Stimulated activated CD4-positive, alpha-beta T cell treated with anti-CD3 and anti-CD28 coated beads, Interleukin-1b, Interleukin-23, amount 100 ng/mL, for 48 hours (primary cell): ENCODE data around the gene ACSL3.
"Not testable (repeated sequence)": the region's sequence is repeated elsewhere in the genome, so short reads cannot be mapped to it uniquely, and the experiment has no call there.

Experiments
- DNase-seq: peaks from one replicate; pipeline ENCODE4 v3.0.0-alpha.2; 2020

The ACSL3 gene

DNA sequence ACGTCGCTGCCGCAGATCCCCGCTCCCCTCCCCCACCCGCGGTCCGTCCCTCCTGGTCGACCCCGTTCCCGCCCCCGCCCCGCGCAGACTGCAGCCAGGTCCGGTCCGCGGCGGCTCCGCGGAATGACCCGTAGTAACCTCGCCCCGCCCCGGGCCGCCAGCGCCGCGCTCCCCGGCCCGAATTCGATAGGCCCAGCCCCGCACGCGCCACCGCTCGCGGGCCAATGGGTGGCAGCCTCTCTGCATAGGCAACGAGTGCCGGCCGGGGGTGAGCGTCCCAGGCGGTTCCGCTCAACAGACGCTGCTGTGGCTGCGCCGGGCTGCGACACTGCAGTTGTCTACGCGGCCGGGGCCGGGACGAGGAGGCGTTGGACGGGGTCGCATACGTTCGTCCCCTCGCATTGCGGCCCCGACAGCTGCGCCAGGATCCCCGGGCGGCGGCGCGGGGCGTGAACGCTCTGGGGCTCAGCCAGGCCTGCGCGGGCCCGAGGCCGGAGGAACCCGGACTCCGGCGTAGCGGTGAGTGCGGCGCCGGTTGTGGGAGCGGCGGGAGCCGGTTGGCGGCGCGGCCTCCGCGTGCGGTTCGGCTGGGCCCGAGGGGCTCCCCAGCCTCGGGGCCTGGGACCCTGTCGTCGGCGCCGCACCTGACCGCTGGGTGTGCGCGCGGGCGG lies at the start of gene ACSL3:
Gene ACSL3, plus strand, starts transcription at position 297 of the 671 bp plus-strand sequence. CDS start 47,737 bp downstream, outside the sequence.
- peak; percentile 93 for DNase-seq

DNA sequence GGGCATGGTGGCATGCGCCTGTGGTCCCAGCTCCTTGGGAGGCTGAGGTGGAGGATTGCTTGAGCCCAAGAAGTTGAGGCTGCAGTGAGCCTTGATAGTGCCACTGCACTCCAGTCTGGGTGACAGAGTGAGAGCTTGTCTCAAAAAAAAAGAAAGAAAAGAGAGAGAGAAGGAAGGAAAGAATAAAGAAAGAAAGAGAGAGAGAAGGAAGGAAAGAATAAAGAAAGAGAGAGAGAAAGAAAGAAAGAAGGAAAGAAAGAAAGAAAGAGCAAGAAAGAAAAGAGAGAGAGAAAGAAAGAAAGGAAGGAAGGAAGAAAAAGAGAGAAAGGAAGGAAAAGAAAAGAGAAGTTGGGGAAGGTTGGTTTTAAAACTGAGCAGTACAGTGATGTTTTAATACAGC lies 49.0 kb upstream of the ACSL3 start:
- DNase-seq: no peak

DNA sequence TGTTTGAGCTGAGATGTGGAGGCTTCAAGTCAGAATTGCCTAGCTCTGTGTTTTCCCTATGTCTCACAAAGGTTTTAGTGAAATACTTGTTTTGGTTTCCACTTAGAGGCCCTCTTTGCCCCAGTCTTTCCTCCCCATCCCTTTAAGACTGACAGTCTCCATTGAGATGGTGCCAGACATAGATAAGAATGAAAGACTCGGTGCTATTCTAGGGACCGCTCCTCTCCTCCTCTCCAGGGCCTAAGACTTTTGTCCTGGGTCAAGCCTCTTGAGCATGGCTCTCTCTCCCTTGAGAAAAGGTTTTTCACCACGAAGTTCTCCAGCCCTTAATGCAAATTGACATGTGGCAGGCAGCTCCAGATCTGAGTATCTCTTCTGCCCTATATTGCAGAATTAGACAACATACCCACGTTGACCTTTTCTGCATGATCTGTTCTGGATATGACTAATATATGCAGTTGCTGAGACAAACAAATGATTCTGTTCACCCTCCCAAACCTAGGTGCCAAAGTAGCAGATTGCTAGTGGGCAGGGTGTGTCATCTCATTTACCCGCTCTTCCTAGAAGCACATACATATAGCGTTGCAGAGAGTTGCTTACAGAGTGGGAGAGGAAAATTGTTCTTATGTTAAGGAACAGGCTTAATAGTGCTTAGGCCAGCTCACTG lies 47.5 kb upstream of the ACSL3 start:
- DNase-seq: peak; percentile 50

DNA sequence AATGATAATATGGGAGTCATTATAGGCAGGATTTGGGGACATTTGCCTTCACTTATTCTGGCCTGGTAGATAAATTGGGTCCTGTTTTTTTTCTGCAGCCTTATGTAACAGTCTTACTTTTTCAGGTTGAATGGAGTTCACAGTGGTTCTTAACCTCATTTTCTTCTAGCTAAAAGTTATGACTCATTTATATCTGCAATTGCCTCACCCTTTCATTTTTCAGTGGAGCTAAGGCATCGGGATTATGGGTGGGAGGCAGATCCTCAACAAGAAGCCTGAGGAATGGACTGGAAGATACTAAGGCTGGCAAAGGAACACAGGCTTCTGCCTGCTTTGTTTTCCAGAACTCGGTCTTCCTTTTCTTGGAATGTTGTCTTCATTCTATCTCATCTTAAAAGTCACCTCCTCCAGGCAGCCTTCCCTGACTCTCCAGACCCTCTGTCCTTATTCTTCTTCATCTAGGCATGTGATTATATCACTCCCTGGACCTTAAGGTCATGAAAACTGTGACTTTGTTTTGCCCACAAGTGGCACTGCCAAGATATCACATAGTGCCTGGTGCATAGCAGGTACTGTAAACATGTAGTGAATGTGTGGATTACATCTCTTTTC lies 41.0 kb upstream of the ACSL3 start:
- no peak for DNase-seq

DNA sequence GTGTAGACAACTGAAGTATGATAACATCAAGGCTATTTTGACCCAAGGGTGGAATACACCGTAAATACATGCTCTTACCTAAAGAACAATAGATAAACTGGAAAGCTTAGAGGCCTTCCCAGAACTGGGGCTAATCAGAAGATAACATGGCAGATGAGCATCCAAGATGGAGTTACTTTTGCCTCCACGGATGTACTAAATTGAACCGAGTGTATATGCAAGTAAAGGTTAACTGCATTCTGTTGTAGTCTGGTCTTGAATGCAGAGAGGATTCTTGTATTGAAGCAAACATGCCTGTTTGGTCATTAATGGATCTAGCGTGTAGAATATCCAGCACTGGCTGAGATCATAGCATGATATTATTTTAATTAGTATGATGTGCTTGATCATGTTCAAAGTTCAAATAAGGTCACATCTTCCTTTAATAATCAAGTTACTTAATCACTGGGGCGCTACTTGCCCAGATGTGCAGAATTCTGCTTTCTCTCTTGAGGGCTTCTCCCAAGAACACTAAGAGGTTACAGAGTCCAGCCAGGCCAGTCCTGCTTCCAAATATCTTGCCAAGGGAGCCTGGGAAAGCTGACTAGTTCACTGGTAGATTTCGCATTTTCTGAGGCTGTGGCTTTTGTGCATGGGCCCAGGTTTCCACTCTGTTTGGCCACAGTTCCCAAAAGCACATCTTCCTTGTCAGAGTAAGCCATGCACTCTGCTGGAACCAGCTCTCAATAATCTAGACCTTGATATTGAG lies 37.5 kb upstream of the ACSL3 start:
- DNase-seq: no peak

DNA sequence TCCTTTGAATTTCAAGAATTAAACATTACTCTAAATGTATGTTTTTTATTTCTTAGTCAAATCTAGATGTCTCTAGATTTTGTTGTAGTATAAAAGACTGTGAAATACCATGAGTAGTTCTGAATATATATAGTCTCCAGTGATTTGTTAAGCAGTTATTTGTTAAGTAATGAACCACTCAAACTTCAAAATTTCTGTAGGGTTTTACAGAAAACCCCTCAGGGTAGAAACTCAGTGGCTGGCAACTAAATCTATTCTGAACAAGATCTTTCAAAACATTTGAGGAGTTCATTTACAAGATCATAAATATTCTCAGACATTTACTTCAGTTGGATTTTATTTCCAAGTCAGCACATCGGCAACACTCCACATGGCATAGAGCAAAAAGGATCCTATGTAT lies 35.8 kb upstream of the ACSL3 start:
- no peak for DNase-seq

DNA sequence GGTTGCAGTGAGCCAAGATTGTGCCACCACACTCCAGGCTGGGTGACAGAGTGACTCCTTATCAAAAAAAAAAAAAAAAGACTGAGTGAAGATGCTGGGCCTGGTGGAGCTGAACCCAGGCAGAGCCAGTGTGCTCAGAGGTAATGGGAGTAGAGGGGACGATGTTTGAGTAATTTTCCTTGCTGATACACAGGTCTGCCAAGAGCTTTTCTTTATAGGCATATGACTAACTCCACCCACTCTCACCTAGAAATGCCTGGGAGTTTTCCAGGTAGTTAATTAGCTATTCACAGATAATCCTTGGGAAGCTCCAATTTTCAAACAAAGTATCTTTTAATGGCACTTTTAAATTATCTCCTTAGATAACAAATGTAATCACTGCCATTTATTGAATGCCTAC lies 33.4 kb upstream of the ACSL3 start:
- no peak for DNase-seq

DNA sequence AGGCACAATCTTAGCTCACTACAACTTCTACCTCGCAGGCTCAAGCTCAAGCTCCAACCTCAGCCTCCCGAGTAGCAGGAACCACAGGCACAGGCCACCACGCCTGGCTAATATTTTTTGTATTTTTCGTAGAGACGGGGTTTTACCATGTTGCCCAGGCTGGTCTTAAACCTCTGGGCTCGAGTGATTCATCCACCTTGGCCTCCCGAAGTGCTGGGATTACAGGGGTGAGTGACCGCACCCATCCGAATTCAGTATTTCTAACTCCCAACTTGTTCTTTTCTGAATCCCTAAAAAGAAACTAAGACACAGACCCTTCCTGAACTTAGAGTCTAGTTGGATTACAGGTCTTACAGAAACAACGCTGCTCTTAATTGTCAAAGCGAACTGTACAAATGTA lies 32.3 kb upstream of the ACSL3 start:
- no peak for DNase-seq

DNA sequence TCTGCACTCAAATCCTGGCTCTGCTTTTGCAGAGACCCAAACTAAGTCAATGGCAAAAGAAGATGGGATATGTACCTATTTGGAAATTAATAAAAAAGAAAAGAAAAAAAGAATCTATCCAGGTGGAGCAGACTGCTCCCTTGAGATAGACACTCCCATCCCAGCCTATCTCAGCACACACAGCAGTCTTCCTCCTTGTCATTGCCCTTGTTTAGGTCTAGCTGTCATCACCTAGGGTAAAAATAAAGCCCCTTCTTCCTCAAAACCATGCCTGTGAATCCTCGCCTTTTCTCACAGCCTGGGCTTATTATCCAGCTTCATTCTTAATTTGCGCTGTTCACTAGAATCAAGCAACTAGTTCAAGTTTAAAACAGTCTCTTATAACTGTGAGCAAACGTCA lies 30.7 kb upstream of the ACSL3 start:
- no peak for DNase-seq

DNA sequence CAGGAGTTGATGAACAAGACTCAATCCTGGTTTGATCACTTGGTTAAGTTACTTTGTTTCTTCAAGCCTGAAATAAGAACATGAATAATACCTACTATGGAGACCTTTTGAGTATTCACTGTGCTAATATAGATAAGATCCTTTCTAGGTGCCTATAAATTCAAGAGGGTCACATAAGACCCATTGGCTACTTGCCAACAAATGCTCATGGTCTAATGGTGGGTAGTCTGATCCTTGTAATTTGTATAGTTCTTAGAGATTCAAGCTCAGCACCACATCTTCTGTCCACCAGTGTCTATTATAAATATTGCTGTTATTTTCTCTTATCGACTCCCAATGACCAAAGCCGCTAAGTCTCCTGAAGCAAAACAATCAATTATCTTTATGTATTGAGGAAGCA lies 27.4 kb upstream of the ACSL3 start:
- no peak for DNase-seq

DNA sequence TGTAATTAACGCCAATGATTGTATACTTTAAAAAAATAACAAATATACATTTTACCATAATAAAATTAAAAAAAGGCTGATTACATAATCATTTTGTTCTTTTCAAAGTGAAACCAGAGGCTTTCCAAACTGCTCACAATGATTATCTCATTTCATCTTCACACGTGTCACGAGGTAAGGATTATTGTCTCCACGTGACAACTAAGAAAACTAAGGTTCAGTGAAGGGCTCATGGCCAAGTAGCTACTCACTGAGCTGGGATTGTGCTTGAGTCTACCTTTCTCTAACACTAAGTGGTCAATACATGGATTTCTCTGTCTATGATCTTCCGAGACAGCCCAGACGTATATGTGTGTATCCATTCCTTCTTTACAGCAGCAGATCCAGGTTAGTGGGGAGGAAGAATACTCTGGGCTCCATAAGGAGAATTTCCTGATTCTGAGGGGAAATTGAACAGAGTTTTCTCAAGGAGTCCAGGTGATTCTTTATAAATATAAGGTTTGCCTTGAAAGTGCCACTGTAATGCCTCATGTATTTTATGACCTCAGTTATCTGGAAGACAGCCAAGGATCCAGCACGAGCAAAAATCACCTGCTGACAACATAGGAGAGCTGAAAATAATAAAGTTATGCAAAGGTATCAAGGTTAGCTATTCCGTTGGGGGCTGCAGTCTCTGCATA lies 25.6 kb upstream of the ACSL3 start:
- no peak for DNase-seq

DNA sequence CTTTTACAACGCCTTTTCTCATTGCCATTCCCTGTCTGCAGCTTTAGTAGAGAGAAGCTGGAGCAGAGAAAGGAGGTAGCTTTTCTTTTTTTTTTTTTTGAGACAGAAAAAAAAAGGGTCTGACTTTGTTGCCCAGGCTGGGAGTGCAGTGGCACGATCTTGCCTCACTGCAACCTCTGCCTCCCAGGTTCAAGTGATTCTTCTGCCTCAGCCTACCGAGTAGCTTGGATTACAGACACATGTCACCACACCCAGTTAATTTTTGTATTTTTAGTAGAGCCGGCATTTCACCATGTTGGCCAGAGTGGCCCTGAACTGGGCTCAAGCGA lies 25.0 kb upstream of the ACSL3 start:
- DNase-seq: no peak

DNA sequence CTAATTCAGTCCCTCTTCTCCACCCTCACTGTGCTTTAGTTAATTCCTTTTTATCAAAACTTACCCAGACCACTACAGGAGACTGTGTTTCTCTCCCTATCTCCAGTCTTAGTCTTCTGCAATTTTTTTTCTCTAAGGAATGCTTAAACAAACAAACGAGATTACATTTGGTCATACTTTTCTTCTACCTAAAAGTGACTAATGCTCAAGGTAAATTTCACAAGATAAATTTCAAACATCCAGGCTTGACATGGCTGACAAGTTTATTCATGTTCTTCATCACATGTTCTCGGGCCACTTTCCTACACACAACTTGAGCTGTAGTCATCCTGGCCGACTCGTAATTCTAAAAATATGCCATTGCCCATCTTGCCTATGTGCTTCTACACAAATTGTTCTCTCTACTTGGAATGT lies 23.2 kb upstream of the ACSL3 start:
- DNase-seq: no peak

DNA sequence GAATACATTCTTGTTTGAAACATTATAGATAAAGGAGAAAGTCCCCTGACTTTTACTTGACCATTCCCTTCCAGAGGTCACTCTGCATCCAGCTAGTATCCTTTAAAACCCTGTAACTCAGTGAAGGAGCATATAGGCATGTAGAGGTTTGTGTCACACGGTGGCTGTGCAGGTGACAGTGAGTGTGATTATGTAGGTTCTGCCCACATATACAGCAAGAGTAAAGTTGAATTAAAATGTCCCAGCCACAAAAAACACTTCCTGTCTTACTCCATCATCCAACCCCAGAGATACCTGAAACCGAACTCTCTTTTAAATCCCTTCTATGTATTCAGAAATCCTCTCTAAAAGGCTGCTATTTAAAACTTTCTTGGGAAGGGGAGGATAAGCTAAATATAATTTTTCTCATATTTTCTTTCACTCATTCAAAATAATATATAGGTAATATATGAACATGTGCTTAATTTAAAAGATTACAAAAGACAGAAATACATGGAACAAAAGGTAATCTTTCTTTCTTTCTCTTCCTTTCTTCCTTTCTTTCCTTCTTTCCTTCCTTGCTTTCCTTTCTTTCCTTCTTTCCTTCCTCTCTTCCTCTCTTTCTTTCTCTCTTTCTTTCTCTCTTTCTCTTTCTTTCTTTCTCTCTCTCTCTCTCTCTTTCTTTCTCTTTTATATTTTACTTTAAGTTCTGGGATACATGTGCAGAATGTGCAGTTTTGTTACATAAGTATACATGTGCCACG lies 20.6 kb upstream of the ACSL3 start:
- no peak for DNase-seq

DNA sequence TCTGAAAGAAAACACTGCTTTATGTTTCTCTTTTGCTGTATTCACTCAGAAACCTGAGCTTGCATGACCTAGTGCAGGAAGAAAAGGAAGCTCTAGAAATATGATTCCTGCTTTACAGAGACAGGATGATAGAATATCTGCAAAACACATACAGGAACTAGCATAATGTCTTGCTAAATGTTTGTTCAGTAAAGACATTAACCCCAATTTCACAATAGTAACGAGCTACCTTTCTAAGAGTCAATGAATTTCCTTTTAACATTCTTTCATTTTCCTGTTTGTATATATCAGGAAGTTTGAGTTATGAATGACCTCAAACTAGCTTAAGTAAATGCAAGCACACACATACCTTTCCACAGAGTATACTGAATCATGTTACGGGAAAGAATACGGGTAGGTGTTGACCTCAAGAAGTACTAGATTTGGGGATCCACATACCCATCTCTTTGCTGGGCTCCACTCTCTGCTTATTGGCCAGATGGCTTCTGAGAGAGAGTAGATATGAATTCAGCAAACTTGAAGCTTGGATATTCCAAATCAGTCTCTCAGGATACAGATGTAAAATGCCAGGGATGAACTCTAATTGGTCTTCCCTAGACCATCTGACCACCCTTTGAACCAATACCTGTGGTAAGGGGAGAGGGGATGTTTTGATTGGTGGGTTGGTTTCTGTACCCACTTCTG lies 18.2 kb upstream of the ACSL3 start:
- DNase-seq: no peak

DNA sequence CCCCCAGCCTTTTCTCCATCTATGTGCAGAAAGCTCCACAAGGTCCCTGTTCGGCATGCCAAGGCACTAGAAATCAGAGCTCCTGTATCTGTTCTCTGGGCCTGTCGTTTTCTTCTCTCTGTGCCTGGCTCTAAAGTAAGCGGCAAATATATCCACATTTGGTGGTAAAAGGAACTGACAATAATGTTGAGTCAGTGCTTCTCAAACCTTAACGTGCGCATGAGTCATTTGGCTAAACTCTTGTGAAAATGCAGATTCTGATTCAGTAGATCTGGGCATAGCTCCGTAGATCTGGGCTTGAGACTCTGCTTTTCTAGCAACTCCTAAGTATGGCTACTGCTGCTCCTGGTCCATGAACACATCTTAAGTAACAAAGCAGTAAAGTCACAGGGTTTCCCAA lies 16.5 kb upstream of the ACSL3 start:
- no peak for DNase-seq

DNA sequence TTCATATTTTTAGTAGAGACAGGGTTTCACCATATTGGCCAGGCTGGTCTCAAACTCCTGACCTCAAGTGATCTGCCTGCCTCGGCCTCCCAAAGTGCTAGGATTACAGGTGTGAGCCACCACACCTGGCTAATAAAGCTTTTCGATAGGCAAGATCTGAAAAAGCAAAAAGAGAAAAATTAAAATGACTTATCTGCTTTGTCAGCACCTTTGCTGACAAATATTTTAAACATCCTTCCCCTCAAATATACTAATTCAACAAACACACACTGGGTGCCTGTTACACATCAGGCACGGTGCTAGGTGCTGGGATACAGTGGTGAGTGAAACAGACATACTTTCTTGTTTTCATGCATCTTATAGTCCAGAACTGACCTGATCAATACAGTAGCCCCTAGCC lies 15.5 kb upstream of the ACSL3 start:
- not testable (repeated sequence) for DNase-seq

DNA sequence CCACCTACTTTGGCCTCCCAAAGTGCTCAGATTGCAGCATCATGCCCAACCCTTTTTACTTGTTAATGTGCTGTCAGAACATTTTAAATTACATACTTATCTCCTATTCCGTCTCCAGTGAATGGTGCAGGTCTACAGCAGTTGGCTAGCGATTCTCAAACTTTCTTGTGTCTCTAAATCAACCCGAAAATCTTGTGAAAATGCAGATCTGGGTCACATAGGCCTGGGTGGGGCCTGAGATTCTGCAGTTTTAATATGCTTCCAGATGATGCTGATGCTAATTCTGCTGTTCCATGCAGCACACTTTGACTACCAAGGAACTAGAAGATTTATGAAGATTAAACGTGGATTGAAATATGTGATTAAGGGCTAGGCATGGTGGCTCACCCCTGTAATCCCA lies 14.8 kb upstream of the ACSL3 start:
- DNase-seq: no peak

DNA sequence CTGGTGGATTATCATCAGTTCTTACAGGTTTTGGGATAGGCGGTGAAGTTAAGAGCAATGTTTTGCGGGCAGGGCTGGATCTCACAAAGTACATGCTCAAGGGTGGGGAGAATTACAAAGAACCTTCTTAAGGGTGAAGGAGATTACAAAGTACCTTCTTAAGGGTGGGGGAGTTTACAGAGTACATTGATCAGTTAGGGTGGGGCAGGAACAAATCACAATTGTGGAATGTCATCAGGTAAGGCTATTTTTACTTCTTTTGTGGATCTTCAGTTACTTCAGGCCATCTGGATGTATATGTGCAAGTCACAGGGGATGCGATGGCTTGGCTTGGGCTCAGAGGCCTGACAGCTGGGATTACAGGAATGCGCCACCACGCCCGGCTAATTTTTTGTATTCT lies 12.8 kb upstream of the ACSL3 start:
- not testable (repeated sequence) for DNase-seq

DNA sequence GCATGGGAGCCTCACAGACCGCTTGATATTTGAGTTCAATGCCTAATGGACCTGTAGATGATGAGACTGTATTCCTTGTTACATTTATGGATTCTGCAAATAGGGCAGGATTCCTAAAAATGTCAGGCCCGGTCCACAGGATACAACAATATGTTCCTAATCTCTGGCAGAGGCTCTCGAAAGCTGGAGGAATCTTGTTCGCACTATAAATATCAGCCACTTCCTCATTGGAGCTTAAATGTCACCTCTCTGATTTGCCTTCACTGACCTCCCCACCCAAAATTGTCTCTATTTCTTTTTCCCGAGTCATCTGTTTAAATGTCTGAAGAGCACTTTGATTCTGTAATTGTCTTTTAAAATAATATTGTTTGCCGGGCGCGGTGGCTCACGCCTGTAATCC lies 12.0 kb upstream of the ACSL3 start:
- no peak for DNase-seq

DNA sequence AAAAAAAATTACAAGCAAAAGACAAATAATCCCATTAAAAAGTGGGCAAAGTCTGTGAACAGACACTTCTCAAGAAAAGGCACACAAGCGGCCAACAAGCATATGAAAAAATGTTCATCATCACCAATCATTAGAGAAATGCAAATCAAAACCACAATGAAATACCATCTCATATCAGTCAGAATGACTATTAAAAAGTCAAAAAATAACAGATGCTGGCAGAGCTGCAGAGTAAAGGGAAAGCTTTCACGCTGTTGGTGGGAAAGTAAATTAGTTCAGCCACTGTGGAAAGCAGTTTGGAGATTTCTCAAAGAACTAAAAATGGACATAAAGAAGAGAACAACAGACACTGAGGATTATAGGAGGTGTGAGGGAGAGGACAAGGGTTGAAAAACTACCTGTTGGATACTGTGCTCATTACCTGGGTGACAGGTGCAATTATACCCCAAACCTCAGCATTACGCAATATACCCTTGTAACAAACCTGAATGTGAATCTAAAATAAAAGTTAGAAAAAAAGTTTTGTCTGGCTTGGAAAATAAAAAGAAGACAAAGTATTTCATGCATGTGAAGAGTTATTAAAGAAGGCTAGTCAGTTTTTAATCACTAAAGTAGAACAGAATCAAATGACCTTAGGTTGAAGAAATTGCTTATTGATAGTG lies 8.7 kb upstream of the ACSL3 start:
- DNase-seq: no peak
